Hematopoietic multipotent progenitor cell treated with erythropoietin and hydrocortisone succinate and interleukin-3 and kit ligand, for 15 days (in vitro differentiated cells): ENCODE results near the gene TMEM200B.
"Not testable (repeated sequence)": the region's sequence is repeated elsewhere in the genome, so short reads cannot be mapped to it uniquely, and the experiment has no call there.

ENCODE experiments used
- DNase-seq: peaks from one replicate; pipeline ENCODE4 v3.0.0-alpha.2; 2015; ENCODE audit warnings: low spot score

TMEM200B gene

DNA sequence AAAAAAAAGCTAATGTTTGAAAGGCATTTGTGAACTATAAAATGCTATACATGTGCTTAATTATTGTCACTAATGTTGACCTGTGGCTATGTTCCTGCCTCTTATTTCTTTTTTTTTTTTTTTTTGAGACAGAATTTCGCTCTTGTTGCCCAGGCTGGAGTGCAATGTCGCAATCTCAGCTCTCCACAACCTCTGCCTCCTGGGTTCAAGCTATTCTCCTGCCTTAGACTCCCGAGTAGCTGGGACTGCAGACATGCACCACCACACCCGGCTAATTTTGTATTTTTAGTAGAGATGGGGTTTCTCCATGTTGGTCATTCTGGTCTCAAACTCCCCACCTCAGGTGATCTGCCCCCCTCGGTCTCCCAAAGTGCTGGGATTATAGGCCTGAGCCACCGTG lies 15.7 kb downstream of the TMEM200B start:
- DNase-seq: not testable (repeated sequence)

DNA sequence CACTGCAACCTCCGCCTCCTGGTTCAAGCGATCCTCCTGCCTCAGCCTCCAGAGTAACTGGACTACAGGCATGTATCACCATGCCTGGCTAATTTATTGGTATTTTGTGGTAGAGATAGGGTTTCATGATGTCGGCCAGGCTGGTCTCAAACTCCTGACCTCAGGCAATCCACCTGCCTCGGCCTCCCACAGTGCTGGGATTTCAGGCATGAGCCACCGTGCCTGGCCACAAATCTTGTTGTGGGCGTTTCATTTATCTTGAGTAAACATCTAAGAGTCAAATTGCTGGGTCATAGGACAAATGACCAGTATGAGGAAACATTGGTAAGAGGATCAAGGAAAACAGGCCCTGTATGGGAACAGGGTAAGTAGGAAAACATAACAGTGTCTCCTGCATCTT lies 17.9 kb downstream of the TMEM200B start:
- DNase-seq: no peak

DNA sequence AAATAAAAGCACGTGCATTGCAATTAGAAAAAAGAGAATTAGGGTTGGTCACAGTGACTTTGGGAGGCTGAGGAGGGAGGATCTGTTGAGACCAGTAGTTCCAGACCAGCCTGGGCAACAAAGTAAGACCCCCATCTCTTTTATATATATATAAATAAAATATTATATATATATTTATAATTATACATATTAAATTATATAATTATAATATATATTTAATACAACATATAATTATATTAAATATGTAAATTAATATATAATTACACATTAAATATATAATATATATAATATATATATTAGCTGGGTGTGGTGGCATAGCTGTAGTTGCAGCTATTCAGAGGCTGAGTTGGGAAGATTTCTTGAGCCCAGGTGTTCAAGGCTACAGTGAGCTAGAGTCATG lies 23.2 kb downstream of the TMEM200B start:
- no peak for DNase-seq

DNA sequence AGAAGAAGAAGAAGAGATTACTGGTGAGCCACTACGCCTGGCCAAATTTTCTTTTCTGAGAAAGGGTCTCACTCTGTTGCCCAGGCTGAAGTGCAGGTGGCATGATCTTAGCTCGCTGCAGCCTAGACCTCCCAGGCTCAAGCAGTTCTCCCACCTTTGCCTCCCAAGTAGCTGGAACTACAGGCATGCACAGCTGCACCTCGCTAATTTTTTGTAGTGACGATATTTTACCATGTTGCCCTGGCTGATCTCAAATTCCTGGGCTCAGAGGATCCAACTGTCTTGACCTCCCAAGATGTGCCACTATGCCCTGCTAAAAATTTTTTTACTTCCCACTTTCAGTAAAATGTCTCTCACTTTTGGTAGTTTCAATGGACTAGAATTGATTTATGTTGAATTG lies 24.4 kb downstream of the TMEM200B start:
- no peak for DNase-seq

DNA sequence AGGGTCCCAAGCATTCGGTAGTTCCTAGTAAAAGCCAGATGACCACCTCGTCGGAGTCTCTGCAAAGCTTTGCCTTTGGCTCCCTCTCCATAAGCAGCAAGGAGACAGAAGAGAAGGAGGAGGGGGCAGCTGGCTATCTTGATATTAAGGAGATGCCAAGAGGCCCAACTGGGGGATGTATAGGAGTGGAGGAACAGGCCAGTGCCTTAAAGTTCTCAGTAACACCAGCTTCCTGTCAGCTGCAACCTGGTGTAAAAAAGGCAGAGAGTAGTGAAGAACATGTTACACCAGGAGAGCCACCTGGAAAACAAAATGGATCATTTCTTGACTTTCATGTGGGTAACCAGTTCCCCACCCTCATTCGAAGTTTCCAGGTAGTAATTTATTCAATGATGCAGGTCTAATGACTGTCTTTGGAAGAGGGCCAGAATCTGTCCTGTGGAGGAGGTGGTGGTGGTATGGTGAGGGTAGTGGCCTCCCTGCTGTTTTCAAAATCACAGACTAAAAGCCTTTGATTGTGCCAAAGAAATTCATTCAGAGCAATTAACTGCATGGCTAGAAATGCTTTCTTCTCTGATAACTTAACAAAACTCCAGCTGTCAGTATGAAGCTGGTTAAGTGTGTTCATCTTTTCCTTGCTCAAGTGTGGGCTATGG lies 27.3 kb downstream of the TMEM200B start:
- no peak for DNase-seq

DNA sequence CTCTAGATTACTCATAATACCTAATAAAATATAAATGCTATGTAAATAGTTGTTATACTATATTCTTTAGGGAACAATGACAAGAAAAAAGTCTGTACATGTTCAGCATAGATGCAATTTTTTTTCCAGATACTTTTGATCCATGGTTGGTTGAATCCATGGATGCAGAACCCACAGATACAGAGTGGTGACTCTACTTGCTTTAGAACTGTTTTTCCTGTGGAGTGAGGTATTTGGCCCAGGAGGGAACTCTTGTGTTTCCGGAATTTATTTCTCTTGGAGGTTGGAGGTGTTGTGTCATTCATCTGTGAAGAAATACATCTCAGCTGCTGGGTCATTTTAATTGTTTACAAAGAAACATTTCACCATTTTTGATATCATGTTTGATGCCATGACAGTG lies 28.7 kb downstream of the TMEM200B start:
- DNase-seq: no peak

DNA sequence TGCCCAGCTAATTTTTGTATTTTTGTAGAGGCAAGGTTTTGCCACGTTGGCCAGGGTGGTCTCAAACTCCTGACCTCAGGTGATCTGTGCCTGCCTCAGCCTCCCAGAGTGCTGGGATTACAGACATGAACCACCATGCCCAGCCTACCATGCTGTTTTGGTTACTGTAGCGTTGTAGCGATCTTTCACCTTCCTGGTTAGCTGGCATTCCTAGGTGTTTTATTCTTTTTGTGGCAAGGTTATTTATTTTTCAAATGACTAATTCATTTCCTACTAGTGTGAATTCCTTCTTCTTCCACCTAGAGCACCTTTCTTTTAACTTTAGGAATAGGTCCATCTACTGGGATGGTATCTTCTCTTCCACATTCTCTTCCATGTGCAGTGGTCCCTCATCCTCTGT lies 29.3 kb downstream of the TMEM200B start:
- no peak for DNase-seq

DNA sequence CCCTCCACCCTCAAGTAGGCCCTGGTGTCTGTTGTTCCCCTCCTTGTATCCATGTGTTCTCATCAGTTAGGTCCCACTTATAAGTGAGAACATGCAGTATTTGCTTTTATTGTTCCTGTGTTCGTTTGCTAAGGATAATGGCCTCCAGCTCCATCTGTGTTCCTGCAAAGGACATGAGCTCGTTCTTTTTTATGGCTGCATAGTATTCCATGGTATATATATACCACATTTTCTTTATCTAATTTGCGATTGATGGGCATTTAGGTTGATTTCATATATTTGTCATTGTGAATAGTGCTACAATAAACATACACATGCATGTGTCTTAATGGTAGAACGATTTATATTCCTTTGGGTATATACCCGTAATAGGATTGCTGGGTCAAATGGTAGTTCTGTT lies 31.0 kb downstream of the TMEM200B start:
- not testable (repeated sequence) for DNase-seq

DNA sequence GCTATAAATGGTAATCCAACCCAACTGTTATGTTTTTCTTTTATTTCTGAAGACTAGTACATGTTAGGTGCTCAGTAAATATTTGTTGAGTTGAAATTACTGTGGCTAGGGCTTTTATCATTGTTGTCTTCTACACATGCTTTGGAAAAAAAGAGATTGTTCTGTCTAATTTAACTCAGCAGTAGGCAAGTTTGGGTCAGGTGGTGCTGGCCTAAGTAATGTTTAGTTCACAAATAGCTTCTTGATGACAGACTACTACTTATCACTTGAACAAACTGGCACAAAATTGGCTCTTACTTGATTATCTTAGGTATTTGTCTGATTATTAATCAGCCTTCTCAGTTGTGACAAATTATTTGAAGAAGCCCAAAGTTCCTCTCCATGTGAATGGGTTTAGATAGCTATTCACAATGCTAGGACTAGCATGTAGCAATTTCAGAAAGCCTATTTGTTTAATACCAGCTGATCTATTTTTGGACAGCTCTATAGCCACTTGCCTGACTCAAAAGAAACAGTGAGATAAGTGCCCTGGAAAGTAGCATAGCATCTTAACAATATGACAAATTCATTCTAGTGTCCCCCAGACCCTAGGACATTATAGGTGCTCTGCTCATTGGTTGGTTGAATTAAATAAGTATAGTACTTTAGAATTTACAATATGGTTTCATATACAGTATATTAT lies 32.6 kb downstream of the TMEM200B start:
- no peak for DNase-seq

DNA sequence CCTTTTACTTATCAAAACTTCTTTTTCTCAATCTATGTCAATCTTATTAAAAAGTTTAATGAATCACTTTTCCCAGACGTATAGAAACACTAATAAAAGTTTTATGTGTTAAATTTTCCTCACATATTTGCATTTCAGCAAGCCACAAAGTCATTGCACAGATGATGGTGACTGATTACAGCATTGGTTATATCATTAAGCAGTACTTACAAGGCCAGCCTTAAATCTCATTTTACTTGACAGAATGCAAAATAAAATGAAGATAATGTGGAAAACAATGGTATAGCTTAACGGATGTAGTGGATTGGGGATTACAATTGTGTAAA lies 39.5 kb downstream of the TMEM200B start:
- DNase-seq: no peak

DNA sequence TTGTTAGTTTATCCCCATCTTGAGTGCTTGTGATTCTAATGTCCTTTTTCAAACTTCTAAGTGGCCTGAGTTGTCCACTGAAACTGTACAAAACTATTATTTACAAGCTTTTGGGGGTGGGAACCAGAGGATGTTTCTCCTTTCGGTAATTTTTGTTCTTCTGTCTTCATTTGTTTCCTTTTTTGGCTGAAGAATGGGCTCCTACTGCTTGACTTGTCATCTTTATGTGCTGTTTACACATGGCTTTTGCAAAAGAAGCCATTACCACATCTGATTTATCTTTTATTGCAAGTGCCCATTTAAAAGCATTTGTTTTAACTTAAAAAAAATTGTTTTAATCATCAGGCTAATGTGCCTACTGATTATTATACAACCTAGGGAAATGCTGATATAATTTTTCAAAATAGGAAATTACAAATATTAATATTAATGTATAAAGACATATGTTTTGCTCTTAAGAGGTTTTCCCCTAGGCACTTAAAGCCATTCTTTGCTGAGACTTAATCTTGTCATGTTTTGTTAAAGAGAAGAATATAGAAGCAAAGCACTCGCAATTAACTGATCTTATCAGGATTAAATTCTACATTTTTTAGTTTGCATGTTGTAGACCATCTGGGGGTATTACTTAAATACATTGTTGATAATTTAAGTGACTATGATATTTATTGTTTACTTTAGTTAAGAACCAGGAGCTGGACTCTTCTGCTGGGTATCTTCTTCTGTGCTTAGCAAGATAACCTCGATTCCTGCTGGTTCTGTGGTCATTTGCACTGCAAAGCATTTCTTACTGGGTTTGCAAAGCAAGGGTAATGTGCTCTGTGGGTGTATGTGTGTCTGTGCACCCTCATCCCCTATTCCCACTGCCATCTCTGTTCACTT lies 40.1 kb downstream of the TMEM200B start:
- DNase-seq: no peak

DNA sequence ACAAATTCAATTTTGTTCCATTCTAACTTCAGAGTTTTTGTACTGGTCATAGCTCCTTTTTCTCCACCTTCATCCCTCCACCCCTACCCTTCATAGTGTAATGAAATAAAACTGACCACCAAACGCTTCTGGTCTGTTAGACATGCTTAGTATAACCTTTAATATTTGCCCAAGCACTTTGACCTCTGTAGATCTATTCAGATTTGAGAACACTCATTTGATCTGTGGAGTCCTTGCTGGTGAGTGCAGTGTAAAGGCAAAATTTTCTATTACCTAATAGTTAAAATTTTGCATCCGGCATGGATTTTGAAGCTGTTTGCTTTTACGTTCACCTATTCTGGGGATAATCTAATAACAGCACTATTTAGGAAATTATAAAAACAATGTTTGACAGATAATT lies 41.2 kb downstream of the TMEM200B start:
- no peak for DNase-seq

DNA sequence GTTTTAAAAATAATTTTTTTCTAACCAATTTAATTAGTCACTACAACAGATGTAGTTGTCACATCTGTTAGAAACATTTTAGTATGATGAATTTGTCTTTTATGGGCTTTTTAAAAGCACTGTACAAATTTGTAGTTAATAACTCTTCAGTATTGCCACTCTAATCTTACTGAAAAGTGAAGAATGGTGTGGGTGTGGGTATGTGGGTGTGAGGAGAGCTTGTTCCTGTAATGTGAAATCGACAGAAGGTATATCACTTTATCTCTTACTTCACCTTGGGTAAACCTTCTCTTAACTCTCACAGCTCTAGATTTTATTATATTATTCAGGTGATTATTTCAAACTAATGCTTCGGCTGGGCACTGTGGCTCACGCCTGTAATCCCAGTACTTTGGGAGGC lies 42.5 kb downstream of the TMEM200B start:
- no peak for DNase-seq

DNA sequence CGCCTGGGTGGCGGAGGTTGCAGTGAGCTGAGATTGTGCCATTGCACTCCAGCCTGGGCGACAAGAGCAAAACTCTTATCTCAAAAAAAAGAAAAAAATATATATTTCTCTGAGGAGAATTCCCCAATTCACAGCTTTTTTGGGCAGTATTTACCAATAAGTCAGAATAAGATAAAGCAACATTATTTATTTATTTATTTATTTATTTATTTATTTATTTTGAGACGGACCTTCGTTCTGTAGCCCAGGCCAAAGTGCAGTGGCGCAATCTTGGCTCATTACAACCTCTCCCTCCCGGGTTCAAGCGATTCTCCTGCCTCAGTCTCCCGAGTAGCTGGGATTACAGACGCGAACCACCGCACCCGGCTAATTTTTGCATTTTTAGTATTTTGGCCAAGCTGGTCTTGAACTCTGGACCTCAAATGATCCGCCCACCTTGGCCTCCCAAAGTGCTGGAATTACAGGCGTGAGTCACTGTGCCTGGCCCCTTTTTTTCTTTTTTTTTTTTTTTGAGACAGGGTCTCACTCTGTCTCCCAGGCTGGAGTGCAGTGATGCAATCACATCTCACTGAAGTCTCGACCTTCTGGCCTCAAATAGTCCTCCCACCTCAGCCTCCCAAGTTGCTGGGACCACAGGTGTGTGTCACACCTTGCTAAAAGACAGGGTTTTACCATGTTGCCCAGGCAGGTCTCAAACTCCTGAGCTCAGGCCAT lies 43.6 kb downstream of the TMEM200B start:
- DNase-seq: not testable (repeated sequence)

DNA sequence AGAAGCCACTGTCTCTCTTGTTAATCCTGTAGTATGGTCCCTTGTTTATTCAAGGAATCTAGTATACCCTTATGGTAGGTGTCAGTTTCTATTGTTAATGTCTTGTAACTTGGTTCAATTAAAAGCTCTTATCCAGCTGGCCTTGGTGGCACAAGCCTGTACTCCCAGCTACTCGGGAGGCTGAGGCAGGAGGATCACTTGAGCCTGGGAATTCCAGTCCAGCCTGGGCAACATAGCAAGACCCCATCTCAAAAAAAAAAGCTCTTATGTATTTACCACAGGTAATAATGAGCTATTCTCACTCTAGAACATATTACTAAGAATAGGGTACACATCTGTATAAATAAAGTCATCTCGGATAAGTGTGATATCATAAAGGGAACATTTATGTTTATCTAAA lies 46.5 kb downstream of the TMEM200B start:
- DNase-seq: no peak
